ENCODE measurements around the gene STUB1.

The STUB1 gene

GRCh38 chr16:667780-668518 lies 12.3 kb upstream of the STUB1 start, which contains the start of gene RHOT2:
Gene RHOT2, plus strand, starts transcription at chr16:668132. Its CDS starts 68 bp downstream, at chr16:668200.
- peak; percentile 94 for DNase-seq

- DNase-seq, result no peak
These were observed 11.6 kb upstream of the STUB1 start for GRCh38 chr16:668519-669171.

GRCh38 chr16:669666-670065 lies 10.5 kb upstream of the STUB1 start:
- no peak for DNase-seq

- DNase-seq, result no peak
These were observed 9.5 kb upstream of the STUB1 start for GRCh38 chr16:670485-671352.

- DNase-seq, result no peak
These were observed 8.7 kb upstream of the STUB1 start for GRCh38 chr16:671353-672131.

- DNase-seq, result no peak
These were observed 7.8 kb upstream of the STUB1 start for GRCh38 chr16:672371-672770.

- no peak for DNase-seq
These were observed 7.4 kb upstream of the STUB1 start for GRCh38 chr16:672851-673250.

- DNase-seq, result no peak
These were observed 6.7 kb upstream of the STUB1 start for GRCh38 chr16:673399-673991.

- no peak for DNase-seq
These were observed 5.9 kb upstream of the STUB1 start for GRCh38 chr16:674214-674881.

- no peak for DNase-seq
These were observed 5.0 kb upstream of the STUB1 start, which contains the start of gene RHBDL1 for GRCh38 chr16:674968-675883. Gene RHBDL1, plus strand, starts transcription at chr16:675671. Its CDS starts 120 bp downstream, at chr16:675791.

- DNase-seq, result no peak
These were observed 4.2 kb upstream of the STUB1 start for GRCh38 chr16:675884-676564.

GRCh38 chr16:676565-676902 lies 3.7 kb upstream of the STUB1 start:
- no peak for DNase-seq

GRCh38 chr16:676913-677312 lies 3.3 kb upstream of the STUB1 start:
- DNase-seq, result no peak

GRCh38 chr16:677316-678190 lies 2.7 kb upstream of the STUB1 start:
- DNase-seq, result no peak

GRCh38 chr16:678209-678857 lies 1.9 kb upstream of the STUB1 start:
- no peak for DNase-seq

GRCh38 chr16:678858-679813 lies 1.1 kb upstream of the STUB1 start:
- peak; percentile 44 for DNase-seq

- no peak for DNase-seq
These were observed 375 bp downstream of the STUB1 start for GRCh38 chr16:680625-680945.
